HG03457 (cell line): ENCODE measurements around the gene GINS1.
"Not testable (repeated sequence)": the region's sequence is repeated elsewhere in the genome, so short reads cannot be mapped to it uniquely, and the experiment has no call there.

ENCODE experiments used
- ATAC-seq: cut with Tn5 transposase; IDR thresholded peaks from one replicate; pipeline ENCODE4 v1.9.1; 2021; ENCODE audit warnings: moderate number of reproducible peaks; ENCODE audit not compliant: unreplicated experiment

The GINS1 gene

GRCh38 chr20:25473297-25473696 is 65.8 kb downstream of the GINS1 start:
- ATAC-seq: not testable (repeated sequence)

- no peak for ATAC-seq
Observed at GRCh38 chr20:25476106-25477013, 68.9 kb downstream of the GINS1 start.

- ATAC-seq: no peak
Observed at GRCh38 chr20:25477014-25477882, 69.8 kb downstream of the GINS1 start.

- ATAC-seq: no peak
Observed at GRCh38 chr20:25478889-25479568, 71.6 kb downstream of the GINS1 start.

GRCh38 chr20:25479638-25480037 is 72.2 kb downstream of the GINS1 start:
- ATAC-seq: no peak

GRCh38 chr20:25480156-25480555 is 72.7 kb downstream of the GINS1 start:
- no peak for ATAC-seq

- ATAC-seq: no peak
Observed at GRCh38 chr20:25480797-25481196, 73.3 kb downstream of the GINS1 start.

- no peak for ATAC-seq
Observed at GRCh38 chr20:25481235-25481917, 73.9 kb downstream of the GINS1 start.

- no peak for ATAC-seq
Observed at GRCh38 chr20:25481918-25482253, 74.4 kb downstream of the GINS1 start.

GRCh38 chr20:25483431-25484132 is 76.1 kb downstream of the GINS1 start:
- no peak for ATAC-seq

- no peak for ATAC-seq
Observed at GRCh38 chr20:25484224-25484846, 76.9 kb downstream of the GINS1 start.

- no peak for ATAC-seq
Observed at GRCh38 chr20:25484911-25485511, 77.5 kb downstream of the GINS1 start.

- no peak for ATAC-seq
Observed at GRCh38 chr20:25485872-25486271, 78.4 kb downstream of the GINS1 start.

GRCh38 chr20:25486377-25486776 is 78.9 kb downstream of the GINS1 start:
- no peak for ATAC-seq

GRCh38 chr20:25487306-25487705 is 79.8 kb downstream of the GINS1 start:
- no peak for ATAC-seq

GRCh38 chr20:25487975-25488374 is 80.5 kb downstream of the GINS1 start:
- no peak for ATAC-seq

GRCh38 chr20:25489221-25489871 is 81.9 kb downstream of the GINS1 start:
- no peak for ATAC-seq

GRCh38 chr20:25490656-25491445 is 83.4 kb downstream of the GINS1 start:
- no peak for ATAC-seq
